GM21737 (cell line): ENCODE results near the gene RELCH.

Experiments
- ATAC-seq: cut with Tn5 transposase; IDR thresholded peaks from one replicate; pipeline ENCODE4 v1.9.1; 2021; ENCODE audit warnings: mild to moderate bottlenecking, moderate library complexity; ENCODE audit not compliant: unreplicated experiment

RELCH gene

DNA sequence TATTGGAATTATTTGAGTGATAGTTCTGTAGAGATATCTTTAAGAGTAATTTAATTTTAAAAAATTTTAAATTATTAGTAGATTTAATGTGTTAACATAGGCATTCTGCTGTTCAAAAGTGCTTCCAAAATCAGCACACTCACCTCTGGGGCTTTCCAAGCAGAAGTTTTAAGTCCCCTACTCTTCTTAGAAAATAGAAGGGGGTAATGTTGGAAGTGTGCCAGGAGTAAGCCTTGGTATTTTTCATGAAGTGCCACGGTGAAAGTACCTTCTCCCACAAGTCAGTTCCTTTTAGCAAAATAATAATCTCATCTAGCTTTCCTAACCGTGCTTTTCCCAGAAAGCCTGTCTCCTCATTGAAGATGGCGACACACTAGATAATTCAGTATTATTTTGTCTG is 134.1 kb downstream of the RELCH start:
- no peak for ATAC-seq

DNA sequence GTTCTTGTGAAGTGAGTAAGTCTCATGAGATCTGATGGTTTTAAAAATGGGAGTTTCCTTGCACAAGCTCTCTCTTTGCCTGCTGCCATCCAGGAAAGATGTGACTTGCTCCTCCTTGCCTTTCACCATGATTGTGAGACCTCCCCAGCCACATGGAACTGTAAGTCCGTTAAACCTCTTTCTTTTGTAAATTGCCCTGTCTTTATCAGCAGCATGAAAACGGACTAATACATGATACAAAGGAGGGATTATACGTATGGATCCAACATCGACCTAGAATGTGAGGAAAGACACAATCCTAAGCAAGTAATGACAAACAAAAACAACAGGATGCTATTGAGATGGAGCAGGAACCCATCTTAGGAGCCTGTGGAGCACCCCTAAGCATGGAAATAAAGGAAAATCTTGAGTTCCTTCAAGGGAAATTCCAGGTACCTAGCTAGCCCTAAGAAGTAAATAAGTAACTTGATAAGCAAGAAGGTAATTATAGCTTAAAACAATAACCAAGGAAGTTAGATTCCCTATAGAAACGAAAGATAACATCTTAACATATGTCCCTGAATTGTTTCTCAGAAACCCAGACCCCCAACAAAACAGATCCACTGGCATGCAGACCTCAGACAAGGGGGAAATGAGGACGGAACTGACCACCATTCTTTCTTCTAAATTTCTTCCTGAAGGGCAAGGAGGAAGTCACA is 136.6 kb downstream of the RELCH start:
- no peak for ATAC-seq

GRCh38 chr18:62324181-62324828 is 137.2 kb downstream of the RELCH start:
- ATAC-seq: no peak

DNA sequence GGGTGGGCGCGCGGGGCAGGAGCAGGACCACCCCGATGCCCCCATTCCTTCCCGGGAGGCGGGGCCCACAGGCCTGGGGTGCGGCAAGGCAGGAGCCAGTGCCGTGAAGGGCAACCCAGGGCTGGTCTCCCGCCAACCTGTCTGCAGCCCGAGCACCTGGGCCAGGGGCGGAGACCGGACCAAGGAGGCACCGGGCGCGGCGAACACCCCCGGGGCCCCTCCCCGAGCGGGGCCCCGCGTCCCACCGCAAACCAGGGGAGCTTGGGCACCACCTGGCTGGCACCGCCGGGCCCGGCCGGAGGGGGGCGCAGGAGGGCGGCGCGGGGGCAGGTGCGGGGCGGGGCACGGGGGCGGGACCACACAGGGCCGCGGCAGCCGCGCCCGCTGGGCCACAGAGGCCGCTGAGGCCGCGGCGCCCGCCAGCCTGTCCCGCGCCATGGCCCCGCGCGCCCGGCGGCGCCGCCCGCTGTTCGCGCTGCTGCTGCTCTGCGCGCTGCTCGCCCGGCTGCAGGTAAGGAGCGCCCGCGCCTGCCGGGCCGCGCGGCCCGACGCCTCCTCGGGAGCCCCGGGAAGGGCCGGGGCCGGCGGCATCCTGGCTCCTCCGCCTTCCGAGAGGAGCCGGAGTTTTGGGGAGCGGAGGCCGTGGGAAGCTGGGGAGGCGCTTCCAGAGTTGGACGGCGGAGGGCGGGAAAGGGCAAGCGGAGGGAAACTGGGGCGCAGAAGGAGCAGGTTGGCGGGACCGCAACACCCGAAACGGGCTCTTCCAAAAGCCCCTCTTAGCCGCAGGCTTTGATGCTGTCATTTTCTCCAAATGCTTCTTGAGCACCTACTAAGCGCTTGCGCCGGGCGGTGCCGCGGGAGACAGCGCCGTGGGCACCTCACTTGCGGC is 138.1 kb downstream of the RELCH start, which contains the start of gene TNFRSF11A:
Gene TNFRSF11A (plus strand): TSS at position 394 of the 889 bp plus-strand sequence. CDS start 43 bp downstream, at position 437.
- ATAC-seq: peak; percentile 73

GRCh38 chr18:62325806-62326645 is 139.0 kb downstream of the RELCH start:
- peak; percentile 23 for ATAC-seq

- no peak for ATAC-seq
These were observed 139.7 kb downstream of the RELCH start for GRCh38 chr18:62326646-62327348.

GRCh38 chr18:62327977-62328376 is 140.9 kb downstream of the RELCH start:
- no peak for ATAC-seq

DNA sequence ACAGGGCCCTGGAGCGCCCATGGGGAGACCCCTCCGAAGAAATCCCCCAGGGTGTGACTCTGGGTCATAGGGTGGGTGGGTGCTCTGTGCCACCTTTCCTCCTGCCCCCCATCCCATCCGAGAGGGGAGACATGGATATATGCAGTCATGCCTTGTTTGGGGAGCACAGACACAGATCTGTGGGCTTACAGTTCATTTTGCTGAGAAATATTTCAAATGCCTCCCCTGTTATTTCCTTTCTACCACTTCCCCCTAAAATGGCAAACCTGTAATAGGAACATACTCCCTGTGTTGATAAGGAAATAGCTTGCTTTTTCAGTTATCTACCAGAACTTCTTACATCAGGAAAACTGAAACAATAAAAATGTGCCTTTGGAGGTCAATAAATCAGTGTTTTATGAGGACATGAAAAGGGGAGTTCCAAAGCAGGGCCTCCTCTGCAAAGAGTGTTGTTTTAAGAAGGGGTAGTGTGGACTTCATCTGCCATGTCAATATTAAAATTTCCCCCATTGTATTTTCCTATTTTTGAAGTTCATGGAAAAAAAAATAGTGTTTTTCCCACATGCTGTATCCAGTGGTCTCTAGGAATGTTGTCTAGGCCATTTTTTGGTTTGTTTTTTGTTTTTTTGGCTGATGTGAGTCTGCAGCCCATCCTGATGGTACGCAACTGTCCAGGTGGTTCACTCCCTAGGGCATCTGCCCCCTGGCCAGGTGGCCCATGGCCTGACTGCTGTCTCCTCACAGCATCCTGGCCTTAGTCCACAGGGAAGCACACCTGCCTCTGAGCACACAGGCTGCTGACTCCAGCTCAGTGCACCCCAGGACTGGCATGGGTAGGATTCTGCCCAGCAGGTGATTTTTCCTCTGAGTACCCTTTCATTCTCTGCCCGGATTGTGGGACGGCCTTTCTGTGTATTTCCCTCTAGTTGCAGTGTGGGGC is 141.8 kb downstream of the RELCH start:
- ATAC-seq: no peak

- no peak for ATAC-seq
These were observed 142.8 kb downstream of the RELCH start for GRCh38 chr18:62329691-62330454.

DNA sequence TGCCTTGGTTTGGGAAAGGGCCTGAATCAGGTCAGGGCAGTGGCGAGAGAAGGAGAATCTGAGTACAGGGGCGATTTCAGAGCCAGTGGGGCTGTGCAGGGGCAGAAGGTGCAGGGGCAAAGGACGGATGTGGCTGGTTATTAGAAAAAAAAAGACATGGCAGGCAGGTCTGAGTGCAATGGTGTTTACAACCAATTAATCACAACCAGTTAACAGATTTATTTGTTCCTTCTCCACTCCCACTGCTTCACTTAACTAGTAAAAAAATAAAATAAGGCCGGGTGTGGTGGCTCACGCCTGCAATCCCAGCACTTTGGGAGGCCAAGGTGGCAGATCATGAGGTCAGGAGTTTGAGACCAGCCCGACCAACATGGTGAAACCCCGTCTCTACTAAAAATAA is 143.6 kb downstream of the RELCH start:
- no peak for ATAC-seq

DNA sequence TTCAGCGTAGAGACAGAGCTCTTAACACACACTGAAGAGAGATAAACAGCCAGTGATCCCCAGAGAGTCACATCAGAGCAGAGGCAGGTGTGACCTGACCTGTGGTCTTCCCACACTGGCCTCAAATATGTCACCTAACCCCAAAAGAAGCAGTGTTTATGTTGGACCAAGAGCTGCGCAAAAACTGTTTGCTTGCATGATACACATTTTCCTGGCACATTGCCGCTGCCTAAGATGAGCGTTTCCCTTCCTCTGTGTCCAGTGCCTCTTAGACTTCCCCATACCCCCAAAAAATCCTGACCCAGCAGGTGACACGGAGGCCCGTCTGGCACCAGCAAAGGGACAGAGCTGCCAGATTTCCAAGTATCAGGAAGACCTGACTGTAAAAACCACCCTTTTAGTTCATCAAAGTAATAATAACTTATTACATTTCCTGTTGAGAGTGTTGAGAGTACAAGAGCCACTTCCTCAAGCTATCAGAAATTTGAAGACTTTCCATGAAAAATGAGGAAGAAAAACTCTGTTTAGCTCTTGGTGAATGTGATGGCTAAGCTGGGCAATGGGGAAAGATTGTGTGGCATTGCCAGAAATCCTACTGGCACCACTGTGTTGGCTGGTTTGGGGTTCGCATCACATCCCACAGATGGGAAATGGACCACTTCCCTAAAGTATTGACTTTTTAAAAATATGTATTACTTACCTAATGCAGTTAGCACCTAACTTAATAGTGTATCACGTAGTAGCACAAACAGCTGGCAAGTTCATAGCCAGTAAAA is 144.7 kb downstream of the RELCH start:
- ATAC-seq: no peak

GRCh38 chr18:62332431-62332830 is 145.4 kb downstream of the RELCH start:
- no peak for ATAC-seq

DNA sequence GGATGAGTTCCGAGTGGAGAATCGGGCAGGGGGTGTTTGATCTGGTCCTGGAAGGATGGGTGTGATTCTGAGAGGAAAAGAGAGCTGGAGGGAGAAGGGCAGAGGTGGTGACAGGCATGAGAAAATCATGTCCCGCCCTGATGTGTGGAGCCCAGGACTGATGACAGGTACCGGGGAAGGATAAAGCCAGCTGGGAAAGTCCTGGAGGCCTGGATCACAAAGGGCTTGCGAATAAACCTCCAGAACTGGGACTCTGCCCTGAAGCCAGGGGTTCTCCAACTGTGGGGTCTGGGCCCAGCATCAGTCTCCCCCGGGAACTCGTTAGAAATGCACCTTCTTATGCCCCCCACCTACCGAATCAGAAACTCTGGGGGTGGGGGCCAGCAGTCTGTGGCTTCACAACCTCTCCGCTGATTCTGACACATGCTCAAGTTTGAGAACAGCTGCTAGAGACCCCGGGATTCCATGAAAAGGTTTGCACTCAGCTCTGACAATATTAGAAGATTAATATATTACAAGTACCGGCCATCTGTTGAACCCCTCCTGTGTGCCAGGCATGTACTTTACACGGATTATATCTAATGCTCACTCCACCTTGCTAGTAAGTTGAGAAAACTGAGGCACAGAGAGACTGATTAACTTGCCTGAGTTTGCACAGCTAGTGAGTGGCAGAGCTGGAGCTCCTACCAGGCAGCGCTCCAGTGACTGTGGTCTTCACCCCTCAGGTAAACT is 146.1 kb downstream of the RELCH start:
- no peak for ATAC-seq

- ATAC-seq: no peak
These were observed 147.1 kb downstream of the RELCH start for GRCh38 chr18:62334120-62334519.

GRCh38 chr18:62335494-62335893 is 148.4 kb downstream of the RELCH start:
- no peak for ATAC-seq

- no peak for ATAC-seq
These were observed 149.6 kb downstream of the RELCH start for GRCh38 chr18:62336618-62337017.

DNA sequence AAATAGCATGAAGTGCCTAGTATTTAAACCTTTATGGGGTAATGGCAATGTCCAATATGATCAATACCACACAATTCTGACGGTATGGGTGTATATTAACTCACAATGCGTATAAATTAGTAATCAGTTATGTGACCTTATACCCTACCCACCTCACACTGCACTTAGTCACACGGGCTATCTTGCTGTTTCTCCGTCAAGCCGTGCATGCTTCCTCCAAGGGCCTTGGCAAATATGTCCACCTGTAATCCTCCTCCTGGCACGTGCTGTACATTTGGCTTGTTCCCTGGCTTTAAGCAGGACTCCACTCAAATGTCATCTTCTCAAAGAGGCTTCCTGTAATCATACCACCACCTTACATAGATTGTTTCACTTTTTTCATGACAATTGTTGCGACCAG is 150.3 kb downstream of the RELCH start:
- no peak for ATAC-seq
